GM12892 (cell line): ENCODE results near the gene ERFL.

Experiments
- DNase-seq: peaks from one replicate; pipeline ENCODE4 v3.0.0; 2011; ENCODE audit not compliant: insufficient read length
- FAIRE-seq: peaks from 2 replicates; lab custom pipeline; 2011; peaks lifted over from hg19 to GRCh38; lab: Jason Lieb, UNC
- POLR2A ChIP-seq: IDR thresholded peaks from 2 replicates; pipeline ENCODE4 v1.6.1; 2011; ENCODE audit warnings: low read depth, low read length, control low read depth
- POLR2AphosphoS5 ChIP-seq: IDR thresholded peaks from 2 replicates; pipeline ENCODE4 v1.6.1; 2011; ENCODE audit warnings: low read depth, low read length, control low read depth
- TAF1 ChIP-seq: IDR thresholded peaks from 2 replicates; pipeline ENCODE4 v1.6.1; 2011; ENCODE audit warnings: low read depth, mild to moderate bottlenecking, control low read depth, low read length, borderline replicate concordance

Gene ERFL

GRCh38 chr19:41861846-41862245 is 66.4 kb downstream of the ERFL start:
- no peak for DNase-seq
- TF ChIP-seq POLR2A = no peak
- no peak for TF ChIP-seq TAF1
- no peak for TF ChIP-seq POLR2AphosphoS5
- FAIRE-seq = no peak

DNA sequence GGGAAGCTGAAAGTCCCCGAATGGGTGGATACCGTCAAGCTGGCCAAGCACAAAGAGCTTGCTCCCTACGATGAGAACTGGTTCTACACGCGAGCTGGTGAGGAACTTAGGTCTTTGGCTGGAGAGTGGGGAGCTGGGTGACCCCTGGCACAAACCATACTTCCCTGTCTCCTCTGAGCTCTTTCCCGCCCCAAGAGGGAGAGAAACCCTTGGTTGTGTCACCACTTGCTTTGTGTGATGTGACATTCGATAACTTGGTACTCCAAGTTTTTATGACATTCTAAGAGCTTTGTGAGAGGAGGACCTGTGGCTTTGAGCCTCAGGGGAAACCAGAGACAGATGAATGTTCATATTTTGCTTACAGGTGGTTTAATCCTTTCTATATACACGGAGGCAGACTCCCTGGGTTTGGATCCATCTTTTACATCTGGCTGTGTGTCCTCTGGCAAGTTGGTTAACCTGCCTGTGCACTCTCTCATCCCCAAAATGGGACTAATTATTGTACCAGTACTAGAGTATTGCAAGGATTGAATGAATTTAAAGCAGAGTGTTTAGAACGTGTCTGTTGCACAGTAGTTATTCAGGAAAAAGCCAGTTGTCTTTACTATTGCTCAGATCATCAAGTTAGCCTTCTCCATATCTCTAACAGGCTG is 67.0 kb downstream of the ERFL start:
- FAIRE-seq = peak; percentile 76
- TF ChIP-seq TAF1 (no peak), POLR2AphosphoS5 (no peak), POLR2A (no peak)
- no peak for DNase-seq

GRCh38 chr19:41860419-41861115 is 67.7 kb downstream of the ERFL start:
- TF ChIP-seq POLR2AphosphoS5 = no peak; the same call in 1 of the 2 replicates
- no peak for TF ChIP-seq TAF1
- TF ChIP-seq POLR2A = no peak
- FAIRE-seq (peak; percentile 75), DNase-seq (no peak)

GRCh38 chr19:41859618-41860418 is 68.4 kb downstream of the ERFL start, which contains the start of gene RPS19:
Gene RPS19 (plus strand): TSS chr19:41860255. CDS start chr19:41860775, 520 bp downstream.
- peak; percentile 99 for FAIRE-seq
- DNase-seq = peak; percentile 93
- TF ChIP-seq POLR2A = peak; percentile 98
- peak; percentile 95 for TF ChIP-seq POLR2AphosphoS5
- peak; percentile 99 for TF ChIP-seq TAF1

DNA sequence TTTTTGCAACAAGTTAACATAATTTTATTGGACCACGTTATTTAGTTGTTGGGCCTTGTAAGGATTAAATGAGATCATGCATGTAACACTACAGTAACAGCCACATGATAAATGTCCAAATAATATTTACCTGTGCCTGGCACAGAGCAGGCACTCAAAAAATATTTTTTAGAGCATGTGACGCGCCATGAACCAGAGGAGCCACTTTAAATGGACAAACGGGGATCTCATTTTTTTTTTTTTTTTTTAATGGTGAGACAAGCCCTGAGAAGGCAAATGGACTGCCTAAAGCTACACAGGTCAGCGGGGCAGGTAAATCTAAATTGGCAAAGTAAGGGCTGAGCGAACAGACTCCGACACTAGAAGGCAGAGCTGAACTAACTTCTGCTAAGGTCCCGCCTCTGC is 69.0 kb downstream of the ERFL start:
- FAIRE-seq (no peak), DNase-seq (no peak)
- TF ChIP-seq TAF1 (no peak), POLR2A (no peak), POLR2AphosphoS5 (no peak)
